Measurements from ENCODE around the gene LMO7. TPM values are rescaled to one million over a fixed set of nuclear protein-coding genes. Genes with fewer than 3 reads are reported as not detected.

The LMO7 gene
- total and polyA plus RNA-seq, 2 of the 4 experiments (the other 2 are of a cell fraction) = 266 to 367 TPM

- Histone ChIP-seq H3K9me1 (ENCODE audit: insufficient read depth, low read length) (peaks cover 10% of the 10 kb centered on the region), H3K4ac (ENCODE audit: low read depth, low read length) (peak overlapping the region; percentile 30; the same call in 1 of the 2 replicates), H2AK9ac (replicated peaks; ENCODE audit: low read depth, low read length, poor library complexity) (no peak overlapping the region), H4K8ac (ENCODE audit: low read depth in 2 of 2, low read length in 2 of 2) (peak overlapping the region; percentile 64 to 84), H2AFZ (replicated peaks; ENCODE audit: low read length, poor library complexity) (no peak overlapping the region), H3K18ac (ENCODE audit: low read depth, low read length) (no peak overlapping the region), H3K14ac (replicated peaks; ENCODE audit: low read depth, low read length) (0 out of 2 replicates have a peak overlapping the region, but pooled peaks have one; percentile 30), H4K20me1 (ENCODE audit: insufficient read depth, low read length) (peaks cover 61% of the 10 kb centered on the region; the same call in 1 of the 2 replicates), H3K9ac (ENCODE audit: low read depth, low read length) (no peak overlapping the region; the same call in 1 of the 2 replicates), H3K23ac (ENCODE audit: low read depth, low read length) (no peak overlapping the region), H4K91ac (ENCODE audit: insufficient read depth, low read depth, low read length) (peak overlapping the region; percentile 13; the same call in 1 of the 2 replicates), H3K36me3 (ENCODE audit: control insufficient read depth, insufficient read depth, low read length) (no peaks in the 10 kb centered on the region), H3K4me3 (ENCODE audit: insufficient read depth, low read depth, low read length) (no peak overlapping the region), H3K27me3 (ENCODE audit: control insufficient read depth, insufficient read depth, low read length) (no peaks in the 10 kb centered on the region), H3K4me1 (ENCODE audit: control insufficient read depth, insufficient read depth, low read length) (peaks cover 15% of the 10 kb centered on the region), H3K9me3 (ENCODE audit: control insufficient read depth, insufficient read depth, low read length) (no peaks in the 10 kb centered on the region), H2BK5ac (ENCODE audit: low read depth, low read length, poor library complexity, severe bottlenecking) (peak overlapping the region; percentile 80), H4K5ac (ENCODE audit: low read depth, low read length) (peak overlapping the region; percentile 36), H3K27ac (ENCODE audit: insufficient read depth, low read length) (peak overlapping the region; percentile 66; the same call in 1 of the 2 replicates), H3K56ac (ENCODE audit: extremely low read depth, insufficient read depth, low read length) (no peak overlapping the region), H2BK20ac (ENCODE audit: low read depth, low read length) (no peak overlapping the region), H3K79me1 (ENCODE audit: low read depth in 1 of 2, low read length in 2 of 2) (peaks cover 10 to 54% of the 10 kb centered on the region in 2 experiments), H2BK120ac (ENCODE audit: low read depth, low read length) (no peak overlapping the region), H3K4me2 (ENCODE audit: low read depth, low read length) (0 out of 2 replicates have a peak overlapping the region, but pooled peaks have one; percentile 8), H2AK5ac (ENCODE audit: low read depth, low read length) (no peak overlapping the region), H2BK15ac (ENCODE audit: low read depth, low read length) (no peak overlapping the region)
- in situ Hi-C loops (cut with MboI; ENCODE audit: low sequenced_read_pairs) (no loop called here), intact Hi-C loops (cut with micrococcal nuclease) (no loop called here), dilution Hi-C loops (cut with HindIII; ENCODE audit: low sequenced_read_pairs, unreplicated experiment) (no loop called here)
- ChIA-PET CTCF (interaction anchor here (1.1 kb wide), 1 partner anchor 10 kb away, joined by 3 read pairs; no protein-coding TSS in a partner anchor), POLR2A (ENCODE audit: unreplicated experiment) (no interaction called here)
- no TSS peak for BruUV-seq (replicated peaks)
- no peak for ATAC-seq (ENCODE audit: low read depth)
- DNase-seq = no peak
- TF ChIP-seq CTCF (conservative IDR thresholded peaks at IDR 0.05; ENCODE audit: low read depth, low read length) = no peak
- no peak for TF ChIP-seq SMC3 (IDR thresholded peaks at IDR 0.05; ENCODE audit: low read depth, low read length)
- TF ChIP-seq NFE2L2 (IDR thresholded peaks at IDR 0.05; ENCODE audit: low read depth, low read length) = no peak
- TF ChIP-seq USF2 (IDR thresholded peaks at IDR 0.05; ENCODE audit: low read depth, low read length) = no peak
- TF ChIP-seq RFX5 (IDR thresholded peaks at IDR 0.05; ENCODE audit: low read depth, low read length) = no peak
- TF ChIP-seq MAFK (IDR thresholded peaks at IDR 0.05; ENCODE audit: low read depth, low read length) = no peak
Measured at GRCh38 chr13:75705908-75706307, 69.8 kb downstream of the LMO7 start.
